ENCODE measurements around the gene EFNA5.
"Not testable (repeated sequence)": the region's sequence is repeated elsewhere in the genome, so short reads cannot be mapped to it uniquely, and the experiment has no call there.

The EFNA5 gene

GRCh38 chr5:107437154-107437553 lies 233.6 kb downstream of the EFNA5 start:
- no peak for DNase-seq (ENCODE audit: extremely low read depth in 1 of 2, low read depth in 1 of 2)

GRCh38 chr5:107436201-107436600 lies 234.5 kb downstream of the EFNA5 start:
- no peak for DNase-seq (ENCODE audit: extremely low read depth in 1 of 2, low read depth in 1 of 2)

GRCh38 chr5:107435061-107435460 lies 235.7 kb downstream of the EFNA5 start:
- DNase-seq (ENCODE audit: extremely low read depth in 1 of 2, low read depth in 1 of 2) = no peak

GRCh38 chr5:107433646-107434045 lies 237.1 kb downstream of the EFNA5 start:
- DNase-seq (ENCODE audit: extremely low read depth in 1 of 2, low read depth in 1 of 2) = not testable (repeated sequence)

- DNase-seq (ENCODE audit: extremely low read depth in 1 of 2, low read depth in 1 of 2) = no peak
Observed at GRCh38 chr5:107431998-107432397, 238.7 kb downstream of the EFNA5 start.

- DNase-seq (ENCODE audit: extremely low read depth in 1 of 2, low read depth in 1 of 2) = no peak
Observed at GRCh38 chr5:107431536-107431935, 239.2 kb downstream of the EFNA5 start.

GRCh38 chr5:107430071-107430625 lies 240.6 kb downstream of the EFNA5 start:
- DNase-seq (ENCODE audit: extremely low read depth in 1 of 2, low read depth in 1 of 2) = no peak

- DNase-seq (ENCODE audit: extremely low read depth in 1 of 2, low read depth in 1 of 2) = no peak
Observed at GRCh38 chr5:107428303-107428813, 242.4 kb downstream of the EFNA5 start.

GRCh38 chr5:107426872-107427271 lies 243.9 kb downstream of the EFNA5 start:
- DNase-seq (ENCODE audit: extremely low read depth in 1 of 2, low read depth in 1 of 2) = no peak

GRCh38 chr5:107426209-107426608 lies 244.5 kb downstream of the EFNA5 start:
- no peak for DNase-seq (ENCODE audit: extremely low read depth in 1 of 2, low read depth in 1 of 2)

- DNase-seq (ENCODE audit: extremely low read depth in 1 of 2, low read depth in 1 of 2) = no peak
Observed at GRCh38 chr5:107425541-107426031, 245.2 kb downstream of the EFNA5 start.

- no peak for DNase-seq (ENCODE audit: extremely low read depth in 1 of 2, low read depth in 1 of 2)
Observed at GRCh38 chr5:107424491-107424890, 246.2 kb downstream of the EFNA5 start.

- no peak for DNase-seq (ENCODE audit: extremely low read depth in 1 of 2, low read depth in 1 of 2)
Observed at GRCh38 chr5:107422494-107422893, 248.2 kb downstream of the EFNA5 start.

- no peak for DNase-seq (ENCODE audit: extremely low read depth in 1 of 2, low read depth in 1 of 2)
Observed at GRCh38 chr5:107419498-107419897, 251.2 kb downstream of the EFNA5 start.

- DNase-seq (ENCODE audit: extremely low read depth in 1 of 2, low read depth in 1 of 2) = no peak
Observed at GRCh38 chr5:107418902-107419301, 251.8 kb downstream of the EFNA5 start.

- no peak for DNase-seq (ENCODE audit: extremely low read depth in 1 of 2, low read depth in 1 of 2)
Observed at GRCh38 chr5:107418071-107418470, 252.7 kb downstream of the EFNA5 start.

GRCh38 chr5:107415762-107416161 lies 255.0 kb downstream of the EFNA5 start:
- no peak for DNase-seq (ENCODE audit: extremely low read depth in 1 of 2, low read depth in 1 of 2)

- no peak for DNase-seq (ENCODE audit: extremely low read depth in 1 of 2, low read depth in 1 of 2)
Observed at GRCh38 chr5:107414802-107415201, 255.9 kb downstream of the EFNA5 start.

- DNase-seq (ENCODE audit: extremely low read depth in 1 of 2, low read depth in 1 of 2) = no peak
Observed at GRCh38 chr5:107413754-107414153, 257.0 kb downstream of the EFNA5 start.

GRCh38 chr5:107408564-107408963 lies 262.2 kb downstream of the EFNA5 start:
- DNase-seq (ENCODE audit: extremely low read depth in 1 of 2, low read depth in 1 of 2) = no peak

GRCh38 chr5:107407713-107408298 lies 262.9 kb downstream of the EFNA5 start:
- DNase-seq (ENCODE audit: extremely low read depth in 1 of 2, low read depth in 1 of 2) = no peak

GRCh38 chr5:107404595-107405374 lies 266.0 kb downstream of the EFNA5 start:
- no peak for DNase-seq (ENCODE audit: extremely low read depth in 1 of 2, low read depth in 1 of 2)
